Right lobe of liver (tissue), 6 donors: ENCODE measurements around the gene SEC24A. TPM values are rescaled to one million over a fixed set of nuclear protein-coding genes. Genes with fewer than 3 reads are reported as not detected.
"Not testable (repeated sequence)": the region's sequence is repeated elsewhere in the genome, so short reads cannot be mapped to it uniquely, and the experiment has no call there.

Experiments used
- ATAC-seq, 4 donors: fragments of 200-7000 bp; cut with Tn5 transposase; one replicate each; pipeline ENCODE4 v1.9.1; 2020; ENCODE audit warnings: mild to moderate bottlenecking in 4 of 4, moderate library complexity in 4 of 4
- DNase-seq, 3 donors: peaks; one replicate each; pipeline ENCODE4 v3.0.0-alpha.2; 2020
- H3K27ac ChIP-seq, 3 donors: fragments of 200-600 bp; one replicate each; pipeline ENCODE4 v1.8.0; 2022
- H3K27me3 ChIP-seq, 2 donors: fragments of 200-600 bp; one replicate each; pipeline ENCODE4 v1.8.0; 2022
- H3K36me3 ChIP-seq, 4 donors: fragments of 200-600 bp; sonication (generic) in 1 of 4; one replicate each; pipeline versions ENCODE4 v1.5.1 to v1.8.0; 2017 to 2022; ENCODE audit warnings: control low read depth in 1 of 4
- H3K4me1 ChIP-seq, 4 donors: fragments of 200-600 bp; sonication (generic) in 1 of 4; one replicate each; pipeline versions ENCODE4 v1.5.1 to v1.8.0; 2017 to 2022; ENCODE audit warnings: control low read depth in 1 of 4
- H3K4me3 ChIP-seq, 3 donors: fragments of 200-600 bp; one replicate each; pipeline ENCODE4 v1.8.0; 2022
- H3K9me3 ChIP-seq, 4 donors: fragments of 200-600 bp; sonication (generic) in 1 of 4; one replicate each; pipeline versions ENCODE4 v1.5.1 to v1.8.0; 2017 to 2022; ENCODE audit warnings: control low read depth in 1 of 4
- POLR2A ChIP-seq: fragments of 450-650 bp; IDR thresholded peaks from one replicate; pipeline ENCODE4 v1.6.1; 2017; ENCODE audit warnings: antibody characterized with exemption, mild to moderate bottlenecking
- WGBS: methylation state at CpG from one replicate; pipeline ENCODE4 v1.1.6; 2018; ENCODE audit warnings: low coverage, low lambda C conversion rate; ENCODE audit not compliant: insufficient coverage; ENCODE audit errors: missing lambda C conversion rate; 5-methylcytosine and 5-hydroxymethylcytosine counted together
- intact Hi-C, 2 donors: fragments of 100-400 bp; cut with DNase I; formaldehyde crosslinking; loops; one replicate each; pipeline versions ENCODE4 v1.11.2 to v1.14.1; 2022
- total RNA-seq, 6 experiments: library from RNA; depleted of rRNA in 2 of 6; stranded (reverse); fragments of >200 nt in 2 of 6; fragmentation: NEBNext Ultra II Directional in 3 of 6; extraction: Animal tissue kit (Norgen Biotek cat#: 25700) in 3 of 6; gene quantifications; one replicate each; pipeline versions ENCODE4 v1.1.0 to v1.2.4, GENCODE V29; 2016 to 2023
- TF ChIP-seq, protein P1 (sequence below), 4 donors: fragments of 200-600 bp in 3 of 4; fragments of 450-650 bp in 1 of 4; IDR thresholded peaks; one replicate each; pipeline versions ENCODE4 v1.5.1 to v1.8.0; 2016 to 2022; ENCODE audit warnings: antibody characterized with exemption in 4 of 4, mild to moderate bottlenecking in 2 of 4
- donor health status: DM: no; HTN: yes; CAD: no.
- donor health status: DM: no; HTN: no; CAD: no.
- donor health status: DM: no; HTN: no; CAD: no.
- donor health status: DM: no; HTN: yes; CAD: no.
- donor health status: DM: no; HTN: yes; CAD: no.

Gene SEC24A
- total RNA-seq, 6 experiments from 2014 or later: 28.4 to 45.8 (median 40.0) TPM

DNA sequence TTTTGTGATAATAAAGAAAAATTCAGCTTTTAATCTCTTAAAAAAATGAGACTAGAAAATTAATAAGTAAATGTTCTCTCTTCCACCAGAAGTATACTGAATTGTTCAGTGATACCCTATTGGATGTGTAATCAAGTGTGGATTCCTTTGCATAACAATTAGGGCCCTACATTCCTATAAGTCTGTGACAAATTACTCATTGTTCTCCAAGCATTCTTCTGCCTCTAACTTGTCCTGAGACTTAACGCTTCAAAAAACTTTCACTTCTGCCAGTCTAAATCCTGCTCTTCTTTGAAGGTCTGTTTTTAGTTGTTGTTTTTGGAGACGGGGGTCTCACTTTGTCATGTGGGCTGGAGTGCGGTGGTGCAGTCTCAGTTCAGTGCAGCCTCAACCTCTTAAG lies 100.8 kb downstream of the SEC24A start:
- WGBS: 96% methylated on average over 3 of the region's 3 CpGs
- no peaks in the 10 kb centered on the region for H3K9me3 ChIP-seq

DNA sequence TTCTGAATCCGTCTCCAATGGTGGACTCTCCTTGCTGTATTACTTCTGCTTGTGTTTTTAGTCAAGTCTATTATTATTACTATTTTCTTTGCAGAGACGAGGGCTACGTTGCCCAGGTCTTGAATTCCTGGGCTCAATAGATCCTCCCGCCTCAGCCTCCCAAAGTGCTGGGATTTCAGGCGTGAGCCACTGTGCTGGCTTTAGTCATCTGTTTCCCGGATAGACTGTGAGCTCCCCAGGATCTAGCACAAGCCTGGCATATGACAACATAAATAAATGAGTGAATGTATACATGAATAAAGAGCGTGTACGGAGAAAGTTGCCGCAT lies 109.6 kb downstream of the SEC24A start:
- no peaks in the 10 kb centered on the region for H3K9me3 ChIP-seq
- H3K27ac ChIP-seq: peak overlapping the region in 1 of 3 donors; percentile 20
- H3K4me1 ChIP-seq: peaks cover 0 to 14% (median 6%) of the 10 kb centered on the region in 4 donors
- no peak for DNase-seq
- TF ChIP-seq, protein P1, sequence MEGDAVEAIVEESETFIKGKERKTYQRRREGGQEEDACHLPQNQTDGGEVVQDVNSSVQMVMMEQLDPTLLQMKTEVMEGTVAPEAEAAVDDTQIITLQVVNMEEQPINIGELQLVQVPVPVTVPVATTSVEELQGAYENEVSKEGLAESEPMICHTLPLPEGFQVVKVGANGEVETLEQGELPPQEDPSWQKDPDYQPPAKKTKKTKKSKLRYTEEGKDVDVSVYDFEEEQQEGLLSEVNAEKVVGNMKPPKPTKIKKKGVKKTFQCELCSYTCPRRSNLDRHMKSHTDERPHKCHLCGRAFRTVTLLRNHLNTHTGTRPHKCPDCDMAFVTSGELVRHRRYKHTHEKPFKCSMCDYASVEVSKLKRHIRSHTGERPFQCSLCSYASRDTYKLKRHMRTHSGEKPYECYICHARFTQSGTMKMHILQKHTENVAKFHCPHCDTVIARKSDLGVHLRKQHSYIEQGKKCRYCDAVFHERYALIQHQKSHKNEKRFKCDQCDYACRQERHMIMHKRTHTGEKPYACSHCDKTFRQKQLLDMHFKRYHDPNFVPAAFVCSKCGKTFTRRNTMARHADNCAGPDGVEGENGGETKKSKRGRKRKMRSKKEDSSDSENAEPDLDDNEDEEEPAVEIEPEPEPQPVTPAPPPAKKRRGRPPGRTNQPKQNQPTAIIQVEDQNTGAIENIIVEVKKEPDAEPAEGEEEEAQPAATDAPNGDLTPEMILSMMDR (IDR thresholded peaks at IDR 0.05): no peak
- no peak for TF ChIP-seq POLR2A
- no peaks in the 10 kb centered on the region for H3K27me3 ChIP-seq
- no peaks in the 10 kb centered on the region for H3K36me3 ChIP-seq
- peak in 1 of 4 donors; percentile 22 for ATAC-seq
- H3K4me3 ChIP-seq: peak overlapping the region; percentile 72 to 90 (median 79)
- intact Hi-C loops: no loop called here
- 24% methylated on average over 9 of the region's 9 CpGs for WGBS

More for the DNA sequence above, 100.8 kb downstream of the SEC24A start:
- no peak for ATAC-seq
- TF ChIP-seq POLR2A: no peak
- TF ChIP-seq, protein P1 (IDR thresholded peaks at IDR 0.05): no peak
- intact Hi-C loops: no loop called here
- Histone ChIP-seq H3K4me1 (no peaks in the 10 kb centered on the region), H3K27ac (no peak overlapping the region), H3K27me3 (no peaks in the 10 kb centered on the region), H3K4me3 (no peak overlapping the region), H3K36me3 (peaks cover 0 to 8% (median 2%) of the 10 kb centered on the region in 4 donors)
- no peak for DNase-seq

GRCh38 chr5:134758504-134759341 lies 110.1 kb downstream of the SEC24A start, which contains the start of gene DDX46:
TSS of gene DDX46 (plus strand) at chr5:134758779. CDS start at chr5:134758939, 160 bp downstream.
- Histone ChIP-seq H3K4me3 (peak within 1 kb of the TSS; percentile 72 to 90 (median 79)), H3K4me1 (peaks cover 0 to 14% (median 6%) of the 10 kb centered on the region in 4 donors)
- intact Hi-C loops: no loop called here

DNA sequence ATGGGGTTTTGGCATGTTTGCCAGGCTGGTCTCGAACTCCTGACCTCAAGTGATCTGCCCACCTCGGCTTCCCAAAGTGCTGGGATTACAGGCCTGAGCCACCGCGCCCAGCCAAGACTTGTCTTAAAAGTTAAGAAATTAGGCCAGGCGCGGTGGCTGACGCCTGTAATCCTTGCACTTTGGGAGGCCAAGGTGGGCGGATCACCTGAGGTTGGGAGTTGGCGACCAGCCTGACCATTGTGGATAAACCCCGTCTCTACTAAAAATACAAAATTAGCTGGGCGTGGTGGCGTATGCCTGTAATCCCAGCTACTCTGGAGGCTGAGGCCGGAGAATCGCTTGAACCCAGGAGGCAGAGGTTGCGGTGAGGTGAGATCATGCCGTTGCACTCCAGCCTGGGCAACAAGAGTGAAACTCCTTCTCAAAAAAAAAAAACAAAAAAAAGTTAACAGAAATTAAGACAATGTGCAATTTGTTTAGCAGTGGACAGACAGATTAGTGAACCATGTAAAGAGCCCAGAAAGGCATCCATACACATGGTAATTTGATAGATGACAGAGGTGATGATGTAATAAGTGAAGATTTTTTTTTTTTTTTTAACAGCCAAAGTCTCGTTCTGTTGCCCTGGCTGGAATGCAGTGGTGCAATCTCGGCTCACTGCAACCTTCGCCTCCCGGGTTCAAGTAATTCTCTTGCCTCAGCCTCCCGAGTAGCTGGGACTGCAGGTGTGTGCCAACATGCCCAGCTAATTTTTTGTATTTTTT lies 119.1 kb downstream of the SEC24A start:
- H3K27me3 ChIP-seq, H3K4me3 ChIP-seq, H3K9me3 ChIP-seq, H3K27ac ChIP-seq, DNase-seq, H3K4me1 ChIP-seq, ATAC-seq, intact Hi-C loops: not testable (repeated sequence)
- WGBS: 84% methylated on average over 21 of the region's 21 CpGs
- H3K36me3 ChIP-seq: peaks cover 0 to 79% (median 29%) of the 10 kb centered on the region in 4 donors

More at GRCh38 chr5:134758504-134759341, 110.1 kb downstream of the SEC24A start, which contains the start of gene DDX46:
- DNase-seq: peak; percentile 93 to 94 (median 93)
- ATAC-seq: peak; percentile 100
- Histone ChIP-seq H3K27ac (peak within 1 kb of the TSS in 2 of 3 donors; percentile 20 to 49), H3K27me3 (no peaks in the 10 kb centered on the region), H3K9me3 (no peaks in the 10 kb centered on the region), H3K36me3 (no peaks in the 10 kb centered on the region)
- peak; percentile 73 for TF ChIP-seq POLR2A
- TF ChIP-seq, protein P1 (IDR thresholded peaks at IDR 0.05): peak; percentile 76 to 93 (median 88)
- under 1% methylated on average over 16 of the region's 73 CpGs for WGBS
